ENCODE measurements around the gene IL15RA.

IL15RA gene

GRCh38 chr10:5945561-5946418, 31.6 kb downstream of the IL15RA start:
- TF ChIP-seq CTCF (conservative IDR thresholded peaks at IDR 0.05): no peak
- no peak for TF ChIP-seq ZFX (IDR thresholded peaks at IDR 0.05)
- peak overlapping the region; percentile 44 for H3K27ac ChIP-seq

- H3K27ac ChIP-seq: peak overlapping the region; percentile 44
- TF ChIP-seq ZFX (IDR thresholded peaks at IDR 0.05): no peak
- TF ChIP-seq CTCF (conservative IDR thresholded peaks at IDR 0.05): no peak
These were observed 32.2 kb downstream of the IL15RA start for GRCh38 chr10:5945190-5945509.

- TF ChIP-seq CTCF (conservative IDR thresholded peaks at IDR 0.05) (no peak), ZFX (IDR thresholded peaks at IDR 0.05) (no peak)
- peak overlapping the region; percentile 44 for H3K27ac ChIP-seq
These were observed 32.8 kb downstream of the IL15RA start for GRCh38 chr10:5944389-5945189.

- peak overlapping the region; percentile 44 for H3K27ac ChIP-seq
- TF ChIP-seq ZFX (IDR thresholded peaks at IDR 0.05) (no peak), CTCF (conservative IDR thresholded peaks at IDR 0.05) (no peak)
These were observed 33.8 kb downstream of the IL15RA start for GRCh38 chr10:5943536-5943935.

GRCh38 chr10:5942474-5942873, 34.9 kb downstream of the IL15RA start:
- TF ChIP-seq ZFX (IDR thresholded peaks at IDR 0.05): no peak
- TF ChIP-seq CTCF (conservative IDR thresholded peaks at IDR 0.05): no peak
- no peak overlapping the region for H3K27ac ChIP-seq

GRCh38 chr10:5942001-5942400, 35.3 kb downstream of the IL15RA start:
- no peak overlapping the region for H3K27ac ChIP-seq
- TF ChIP-seq CTCF (conservative IDR thresholded peaks at IDR 0.05): no peak
- no peak for TF ChIP-seq ZFX (IDR thresholded peaks at IDR 0.05)

- no peak overlapping the region for H3K27ac ChIP-seq
- TF ChIP-seq CTCF (conservative IDR thresholded peaks at IDR 0.05) (no peak), ZFX (IDR thresholded peaks at IDR 0.05) (no peak)
These were observed 35.8 kb downstream of the IL15RA start for GRCh38 chr10:5941579-5941978.
